Stimulated activated CD8-positive, alpha-beta memory T cell treated with anti-CD3 and anti-CD28 coated beads, Interleukin-15, amount 100 ng/mL, for 48 hours (primary cell): ENCODE measurements around the gene EMILIN1.

Experiments used
- DNase-seq, 2 donors: peaks; one replicate each; pipeline ENCODE4 v3.0.0-alpha.2; 2020; ENCODE audit warnings: low read depth in 2 of 2

EMILIN1 gene

GRCh38 chr2:27080140-27080469, 1.7 kb downstream of the EMILIN1 start:
- DNase-seq, result no peak

- no peak for DNase-seq
Observed at GRCh38 chr2:27080603-27080936, 2.2 kb downstream of the EMILIN1 start.

GRCh38 chr2:27081984-27082772, 3.8 kb downstream of the EMILIN1 start:
- DNase-seq, result no peak

- DNase-seq, result no peak
Observed at GRCh38 chr2:27082773-27083409, 4.5 kb downstream of the EMILIN1 start.

GRCh38 chr2:27083410-27084296, 5.2 kb downstream of the EMILIN1 start:
- no peak for DNase-seq

GRCh38 chr2:27084297-27085061, 6.1 kb downstream of the EMILIN1 start:
- no peak for DNase-seq

- DNase-seq, result no peak
Observed at GRCh38 chr2:27085062-27085672, 6.8 kb downstream of the EMILIN1 start.

GRCh38 chr2:27085673-27086089, 7.3 kb downstream of the EMILIN1 start:
- DNase-seq, result peak in 1 of 2 donors; percentile 25

GRCh38 chr2:27086090-27086723, 7.8 kb downstream of the EMILIN1 start:
- peak; percentile 96 to 98 for DNase-seq

- DNase-seq, result no peak
Observed at GRCh38 chr2:27086724-27087593, 8.5 kb downstream of the EMILIN1 start, which contains the start of gene KHK. KHK (plus strand) TSS chr2:27086772; CDS start chr2:27087260, 488 bp downstream.

- DNase-seq, result no peak
Observed at GRCh38 chr2:27087823-27088410, 9.5 kb downstream of the EMILIN1 start.

GRCh38 chr2:27088634-27089033, 10.2 kb downstream of the EMILIN1 start:
- no peak for DNase-seq

- DNase-seq, result no peak
Observed at GRCh38 chr2:27089111-27089954, 10.9 kb downstream of the EMILIN1 start.

- DNase-seq, result no peak
Observed at GRCh38 chr2:27091746-27092695, 13.6 kb downstream of the EMILIN1 start.

GRCh38 chr2:27092696-27093429, 14.4 kb downstream of the EMILIN1 start:
- no peak for DNase-seq
